ENCODE results near the gene SRSF12.

Gene SRSF12

GRCh38 chr6:89117211-89118108, at the start of gene SRSF12:
TSS of gene SRSF12 (minus strand) at chr6:89118071. CDS start at chr6:89117887, 184 bp downstream.
- TF ChIP-seq CTCF (conservative IDR thresholded peaks at IDR 0.05): no peak
- no peak for TF ChIP-seq ZFX (IDR thresholded peaks at IDR 0.05)
- no peak within 1 kb of the TSS for H3K27ac ChIP-seq

GRCh38 chr6:89162047-89162371, 44.1 kb upstream of the SRSF12 start:
- TF ChIP-seq CTCF (conservative IDR thresholded peaks at IDR 0.05) (no peak), ZFX (IDR thresholded peaks at IDR 0.05) (no peak)
- no peak overlapping the region for H3K27ac ChIP-seq

- no peak for TF ChIP-seq CTCF (conservative IDR thresholded peaks at IDR 0.05)
- no peak for TF ChIP-seq ZFX (IDR thresholded peaks at IDR 0.05)
Measured at GRCh38 chr6:89161326-89162046, 43.6 kb upstream of the SRSF12 start.

GRCh38 chr6:89160331-89161092, 42.6 kb upstream of the SRSF12 start:
- no peak for TF ChIP-seq CTCF (conservative IDR thresholded peaks at IDR 0.05)
- TF ChIP-seq ZFX (IDR thresholded peaks at IDR 0.05): no peak
- H3K27ac ChIP-seq: no peak overlapping the region

More at GRCh38 chr6:89161326-89162046, 43.6 kb upstream of the SRSF12 start:
- no peak overlapping the region for H3K27ac ChIP-seq

GRCh38 chr6:89154131-89154530, 36.3 kb upstream of the SRSF12 start:
- no peak for TF ChIP-seq ZFX (IDR thresholded peaks at IDR 0.05)
- TF ChIP-seq CTCF (conservative IDR thresholded peaks at IDR 0.05): no peak
- no peak overlapping the region for H3K27ac ChIP-seq

- H3K27ac ChIP-seq: peak overlapping the region; percentile 67; the same call in 1 of the 2 replicates
- no peak for TF ChIP-seq ZFX (IDR thresholded peaks at IDR 0.05)
Measured at GRCh38 chr6:89148016-89148750, 30.3 kb upstream of the SRSF12 start.
